D721Med (cell line): ENCODE data around the gene CCAR1.
"Not testable (repeated sequence)": the region's sequence is repeated elsewhere in the genome, so short reads cannot be mapped to it uniquely, and the experiment has no call there.

ENCODE experiments used
- DNase-seq: peaks from one replicate; pipeline ENCODE4 v3.0.0; 2011; ENCODE audit warnings: low spot score; ENCODE audit not compliant: insufficient read length
- FAIRE-seq: peaks from 2 replicates; lab custom pipeline; 2011; peaks lifted over from hg19 to GRCh38; lab: Jason Lieb, UNC
- CTCF ChIP-seq: IDR thresholded peaks from 2 replicates; pipeline ENCODE4 v1.5.1; 2012; ENCODE audit warnings: mild to moderate bottlenecking, control low read depth; ENCODE audit not compliant: insufficient read depth; ENCODE audit errors: missing control alignments

Gene CCAR1

GRCh38 chr10:68717435-68717834 lies 3.6 kb upstream of the CCAR1 start:
- FAIRE-seq, result no peak
- no peak for TF ChIP-seq CTCF
- no peak for DNase-seq

DNA sequence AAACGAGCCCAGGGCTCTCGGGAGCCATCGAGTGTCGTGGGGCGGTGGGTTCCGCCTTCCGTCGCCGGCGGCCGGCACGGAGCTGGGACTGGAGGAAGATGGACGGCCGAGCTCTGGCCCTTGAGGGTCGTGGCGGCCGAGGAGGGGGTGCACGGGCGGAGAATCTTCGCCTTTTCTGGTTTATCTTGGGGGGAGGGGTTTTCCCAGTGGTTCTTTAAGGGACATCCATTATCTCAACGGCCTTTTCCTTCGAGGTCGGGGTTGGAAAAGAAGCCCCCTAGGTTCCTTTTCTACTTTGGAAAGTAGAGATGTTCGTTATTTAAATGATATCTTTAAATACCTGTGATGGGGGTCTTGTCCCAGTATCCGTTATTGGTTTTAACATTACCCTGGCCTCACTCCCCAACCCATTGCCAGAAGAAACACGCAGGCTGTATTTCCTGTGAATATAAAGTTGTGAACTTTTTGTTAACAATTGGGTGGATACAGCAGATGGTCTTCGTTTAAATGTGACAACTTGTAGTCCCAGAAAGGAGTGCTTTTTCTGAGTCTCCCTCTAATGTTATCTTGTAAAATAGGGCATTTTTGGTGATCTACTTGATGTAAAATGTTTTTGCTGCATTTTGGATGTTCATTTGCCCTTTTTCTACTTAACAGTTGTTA lies 765 bp downstream of the CCAR1 start:
- no peak for DNase-seq
- no peak for FAIRE-seq

DNA sequence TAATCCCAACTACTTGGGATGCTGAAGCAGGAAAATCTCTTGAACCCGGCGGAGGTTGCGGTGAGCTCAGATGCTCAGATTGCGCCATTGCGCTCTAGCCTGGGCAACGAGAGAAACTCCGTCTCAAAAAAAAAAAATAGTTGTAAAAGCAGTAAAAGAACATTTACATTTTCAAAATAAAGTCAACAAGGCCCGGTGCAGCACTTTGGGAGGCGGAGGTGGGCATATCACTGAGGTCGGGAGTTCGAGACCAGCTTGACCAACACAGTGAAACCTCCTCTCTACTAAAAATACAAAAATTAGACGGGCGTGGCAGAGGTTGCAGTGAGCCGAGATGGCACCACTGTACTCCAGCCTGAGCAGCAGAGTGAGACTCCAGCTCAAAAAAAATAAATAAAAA lies 4.0 kb downstream of the CCAR1 start:
- TF ChIP-seq CTCF, result no peak
- no peak for DNase-seq
- no peak for FAIRE-seq

More for the DNA sequence above, 765 bp downstream of the CCAR1 start:
- no peak for TF ChIP-seq CTCF

- DNase-seq (no peak), FAIRE-seq (no peak)
- TF ChIP-seq CTCF, result no peak
Observed at GRCh38 chr10:68727146-68727545, 6.1 kb downstream of the CCAR1 start.

DNA sequence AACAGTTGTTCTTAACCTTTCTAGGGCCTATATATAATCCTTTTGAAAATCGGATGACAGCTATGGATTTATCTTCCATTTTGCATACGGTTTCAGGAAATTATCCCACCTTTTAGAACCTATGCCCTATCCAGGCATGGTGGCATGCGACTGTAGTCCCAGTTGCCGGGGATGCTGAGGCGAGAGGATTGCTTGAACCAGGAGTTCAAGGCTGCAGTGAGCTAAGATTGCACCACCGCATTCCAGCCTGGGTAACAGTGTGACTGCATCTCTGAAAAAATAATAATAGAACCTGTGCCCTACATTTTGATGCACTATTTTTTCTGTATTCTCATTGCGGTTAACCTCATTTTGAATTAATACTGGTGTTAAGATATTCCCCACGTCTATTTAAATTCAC lies 11.6 kb downstream of the CCAR1 start:
- FAIRE-seq, result no peak
- TF ChIP-seq CTCF, result no peak
- no peak for DNase-seq

- no peak for TF ChIP-seq CTCF
- DNase-seq, result no peak
- no peak for FAIRE-seq
Observed at GRCh38 chr10:68734349-68734748, 13.3 kb downstream of the CCAR1 start.

- FAIRE-seq, result peak; percentile 68
- TF ChIP-seq CTCF, result no peak
- DNase-seq, result no peak
Observed at GRCh38 chr10:68735119-68735518, 14.1 kb downstream of the CCAR1 start.

- DNase-seq, FAIRE-seq: not testable (repeated sequence)
Observed at GRCh38 chr10:68735739-68736138, 14.7 kb downstream of the CCAR1 start.

DNA sequence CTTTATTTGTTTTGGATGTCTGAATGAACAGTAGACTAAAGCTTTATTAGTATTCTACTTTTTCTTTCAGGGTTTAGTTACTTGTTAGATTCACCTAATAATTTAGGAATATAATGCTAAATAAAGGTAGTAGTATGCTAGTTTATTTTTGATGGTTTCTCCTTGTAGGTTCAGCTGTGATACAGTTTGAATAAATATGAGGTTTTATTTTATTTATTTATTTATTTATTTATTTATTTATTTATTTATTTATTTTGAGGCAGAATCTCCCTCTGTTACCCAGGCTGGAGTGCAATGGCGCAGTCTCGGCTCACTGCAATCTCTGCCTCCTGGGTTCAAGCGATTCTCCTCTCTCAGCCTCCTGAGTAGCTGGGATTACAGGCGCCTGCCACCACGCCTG lies 19.6 kb downstream of the CCAR1 start:
- FAIRE-seq, DNase-seq: not testable (repeated sequence)
